Kidney (tissue), 14 donors: Measurements from ENCODE around the gene GRB14. TPM values are rescaled to one million over a fixed set of nuclear protein-coding genes. Genes with fewer than 3 reads are reported as not detected.

Experiments
- DNase-seq, 5 donors: peaks; one replicate each; pipeline ENCODE4 v3.0.0-alpha.2; 2013 to 2020
- FAIRE-seq: peaks from 2 replicates; lab custom pipeline; 2012; peaks lifted over from hg19 to GRCh38; lab: Jason Lieb, UNC
- H3K27ac ChIP-seq, 2 donors: one replicate each; pipeline ENCODE4 v1.7.0; 2013; ENCODE audit warnings: low read depth in 2 of 2, low read length in 2 of 2, inconsistent platforms in 1 of 2
- H3K27me3 ChIP-seq: one replicate; pipeline ENCODE4 v1.7.1; 2013; ENCODE audit warnings: low read length, inconsistent platforms; ENCODE audit not compliant: control insufficient read depth, insufficient read depth
- H3K36me3 ChIP-seq, 3 donors: one replicate each; pipeline versions ENCODE4 v1.7.0 to v1.7.1; 2013; ENCODE audit warnings: low read length in 3 of 3, control low read depth in 1 of 3, inconsistent platforms in 1 of 3; ENCODE audit not compliant: insufficient read depth in 3 of 3, control insufficient read depth in 2 of 3
- H3K4me1 ChIP-seq, 3 donors: one replicate each; pipeline versions ENCODE4 v1.7.0 to v1.7.1; 2013; ENCODE audit warnings: low read length in 3 of 3, inconsistent platforms in 1 of 3, low read depth in 1 of 3; ENCODE audit not compliant: control insufficient read depth in 2 of 3, insufficient read depth in 2 of 3
- H3K4me3 ChIP-seq, 3 donors: one replicate each; pipeline versions ENCODE4 v1.7.0 to v1.8.1; 2013; ENCODE audit warnings: low read length in 3 of 3, control low read depth in 1 of 3, inconsistent platforms in 1 of 3
- H3K9ac ChIP-seq, 3 donors: one replicate each; pipeline versions ENCODE4 v1.7.0 to v1.7.1; 2013; ENCODE audit warnings: low read length in 3 of 3, control low read depth in 1 of 3, inconsistent platforms in 1 of 3
- H3K9me3 ChIP-seq, 3 donors: one replicate each; pipeline versions ENCODE4 v1.7.0 to v1.7.1; 2013; ENCODE audit warnings: low read length in 3 of 3, control low read depth in 1 of 3, inconsistent platforms in 1 of 3; ENCODE audit not compliant: control insufficient read depth in 2 of 3, insufficient read depth in 1 of 3
- intact Hi-C: fragments of 100-400 bp; cut with DNase I; formaldehyde crosslinking; loops from one replicate; pipeline ENCODE4 v1.11.1; 2022
- polyA plus RNA-seq: library from polyadenylated mRNA; stranded (reverse); fragments of 350-450 nt; fragmentation: Illumina TruSeq; extraction: RNeasy Lipid Tissue Mini Kit (QIAGEN cat#74804); gene quantifications from one replicate; pipeline ENCODE4 v1.2.3, GENCODE V29; 2014; ENCODE audit warnings: low read depth, low replicate concordance; ENCODE audit not compliant: insufficient read depth
- total RNA-seq: library from RNA; stranded (reverse); fragmentation: NEBNext Ultra II Directional; extraction: Animal tissue kit (Norgen Biotek cat#: 25700); gene quantifications from one replicate; pipeline ENCODE4 v1.2.1, GENCODE V29; 2021
- TF ChIP-seq, protein P1 (sequence below): IDR thresholded peaks from 3 replicates; pipeline ENCODE4 v1.5.1; 2012; ENCODE audit warnings: mild to moderate bottlenecking, moderate library complexity, borderline replicate concordance; ENCODE audit not compliant: insufficient read depth; ENCODE audit errors: extremely low read depth
- donor health status: control.
- donor health status: control.
- donor health status: control.
- donor health status: control.
- donor health status: control.
- donor health status: DM: yes; HTN: yes; CAD: no.
- donor health status: Normal renal cell carcinoma (clear cell type).

GRB14 gene
- total and polyA plus RNA-seq, 2 donors from 2014 or later, result 41.7 to 71.3 TPM

DNA sequence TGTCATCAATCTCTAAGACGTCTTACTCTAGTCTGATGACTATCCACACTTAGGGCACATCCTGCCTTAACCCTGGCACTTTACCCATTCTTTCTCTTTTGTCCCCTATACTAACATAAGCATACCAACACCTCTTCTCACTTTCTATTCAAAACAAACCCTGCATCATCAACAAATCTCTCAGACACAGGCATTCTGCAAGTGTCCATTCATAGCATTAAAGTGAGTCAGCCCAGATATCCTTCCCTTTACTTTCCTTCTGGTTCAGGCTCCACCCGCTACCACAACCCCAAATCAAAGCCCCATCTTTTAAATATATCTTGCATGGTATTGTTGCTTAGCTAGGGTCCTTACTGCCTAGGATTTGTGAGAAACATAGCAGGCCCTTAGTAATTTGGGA lies 3.8 kb downstream of the GRB14 start:
- Histone ChIP-seq H3K27me3 (no peaks in the 10 kb centered on the region), H3K27ac (no peak overlapping the region), H3K4me3 (no peak overlapping the region), H3K36me3 (no peaks in the 10 kb centered on the region), H3K9me3 (no peaks in the 10 kb centered on the region), H3K4me1 (no peaks in the 10 kb centered on the region), H3K9ac (no peak overlapping the region)
- no peak for DNase-seq
- intact Hi-C loops, result no loop called here
- FAIRE-seq, result no peak
- TF ChIP-seq, protein P1, sequence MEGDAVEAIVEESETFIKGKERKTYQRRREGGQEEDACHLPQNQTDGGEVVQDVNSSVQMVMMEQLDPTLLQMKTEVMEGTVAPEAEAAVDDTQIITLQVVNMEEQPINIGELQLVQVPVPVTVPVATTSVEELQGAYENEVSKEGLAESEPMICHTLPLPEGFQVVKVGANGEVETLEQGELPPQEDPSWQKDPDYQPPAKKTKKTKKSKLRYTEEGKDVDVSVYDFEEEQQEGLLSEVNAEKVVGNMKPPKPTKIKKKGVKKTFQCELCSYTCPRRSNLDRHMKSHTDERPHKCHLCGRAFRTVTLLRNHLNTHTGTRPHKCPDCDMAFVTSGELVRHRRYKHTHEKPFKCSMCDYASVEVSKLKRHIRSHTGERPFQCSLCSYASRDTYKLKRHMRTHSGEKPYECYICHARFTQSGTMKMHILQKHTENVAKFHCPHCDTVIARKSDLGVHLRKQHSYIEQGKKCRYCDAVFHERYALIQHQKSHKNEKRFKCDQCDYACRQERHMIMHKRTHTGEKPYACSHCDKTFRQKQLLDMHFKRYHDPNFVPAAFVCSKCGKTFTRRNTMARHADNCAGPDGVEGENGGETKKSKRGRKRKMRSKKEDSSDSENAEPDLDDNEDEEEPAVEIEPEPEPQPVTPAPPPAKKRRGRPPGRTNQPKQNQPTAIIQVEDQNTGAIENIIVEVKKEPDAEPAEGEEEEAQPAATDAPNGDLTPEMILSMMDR, result no peak

DNA sequence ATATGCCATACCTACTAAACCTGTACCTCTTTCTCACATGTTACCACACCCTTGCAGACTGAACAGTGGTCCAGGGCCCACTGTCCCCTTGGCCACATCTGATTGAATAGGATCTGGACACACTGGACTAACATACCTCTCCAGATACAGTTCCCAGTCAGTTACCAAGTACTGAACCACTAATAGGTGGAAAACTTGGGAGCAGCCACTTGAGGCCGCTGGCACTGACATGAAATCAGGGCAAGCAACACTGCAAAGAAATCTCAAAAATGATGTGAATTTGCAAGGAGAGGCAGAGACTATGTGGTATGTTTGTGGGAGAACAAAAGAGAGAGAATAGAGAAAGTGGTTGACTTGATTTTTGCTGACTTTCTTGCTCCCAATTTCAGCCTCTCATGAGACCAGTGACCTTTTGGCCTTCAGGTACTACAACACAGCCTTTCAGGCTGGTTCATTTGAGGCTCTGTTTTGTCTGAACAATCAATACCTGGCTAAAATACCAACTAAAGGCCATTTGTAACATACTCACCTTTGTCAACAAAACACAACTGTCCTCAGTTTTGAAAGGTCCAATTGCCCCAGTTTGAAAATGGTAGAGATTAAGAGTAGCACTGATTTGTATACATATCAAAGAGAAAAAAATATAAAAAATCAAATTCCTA lies 7.8 kb downstream of the GRB14 start:
- no peaks in the 10 kb centered on the region for H3K27me3 ChIP-seq
- H3K4me1 ChIP-seq, result no peaks in the 10 kb centered on the region
- FAIRE-seq (no peak), DNase-seq (no peak)
- H3K27ac ChIP-seq, result no peak overlapping the region
- intact Hi-C loops, result no loop called here
- TF ChIP-seq, protein P1, result no peak
- no peaks in the 10 kb centered on the region for H3K9me3 ChIP-seq
- no peaks in the 10 kb centered on the region for H3K36me3 ChIP-seq
- H3K4me3 ChIP-seq, result no peak overlapping the region
- no peak overlapping the region for H3K9ac ChIP-seq

DNA sequence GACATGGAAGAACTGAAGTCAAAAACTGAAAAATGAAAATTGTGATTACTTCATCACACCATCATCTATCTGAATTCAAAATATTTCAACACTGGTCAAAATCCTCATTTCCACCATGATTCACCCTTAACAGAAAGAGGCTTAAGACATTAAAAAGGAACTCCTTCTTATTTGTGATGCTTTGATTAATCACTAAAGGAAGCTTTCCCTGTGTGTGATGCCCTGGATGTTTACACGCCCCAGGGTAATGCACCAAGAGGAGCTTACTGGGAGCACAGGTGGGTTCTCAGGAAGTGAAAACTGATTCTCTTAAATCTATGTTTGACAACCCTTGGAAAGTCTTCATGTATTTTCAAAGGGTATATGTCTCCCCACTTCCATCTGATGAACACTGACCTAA lies 11.5 kb downstream of the GRB14 start:
- Histone ChIP-seq H3K27ac (no peak overlapping the region), H3K9me3 (no peaks in the 10 kb centered on the region), H3K4me1 (no peaks in the 10 kb centered on the region), H3K27me3 (no peaks in the 10 kb centered on the region), H3K9ac (no peak overlapping the region), H3K36me3 (no peaks in the 10 kb centered on the region), H3K4me3 (no peak overlapping the region)
- no peak for FAIRE-seq
- TF ChIP-seq, protein P1, result no peak
- no peak for DNase-seq
- intact Hi-C loops, result no loop called here

DNA sequence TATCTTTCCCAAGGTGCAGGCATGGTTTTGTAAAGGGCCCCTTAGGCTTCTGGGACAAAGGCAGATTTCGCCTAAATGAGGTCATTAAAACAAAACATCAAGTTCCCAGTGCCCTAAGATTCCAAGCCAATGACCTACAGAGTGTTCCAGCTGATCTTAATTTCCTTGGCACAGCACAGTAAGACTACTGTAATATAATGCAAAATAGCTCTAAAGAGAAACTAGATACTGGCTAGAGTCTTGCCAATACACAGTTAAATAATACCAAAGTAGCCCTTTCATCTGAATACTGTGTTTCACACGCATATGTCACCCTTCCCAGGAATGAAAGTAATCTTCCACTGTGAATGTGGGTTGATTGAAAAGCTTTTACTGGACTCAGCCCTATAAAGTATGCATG lies 14.7 kb downstream of the GRB14 start:
- H3K4me3 ChIP-seq, result no peak overlapping the region
- no peaks in the 10 kb centered on the region for H3K36me3 ChIP-seq
- no peaks in the 10 kb centered on the region for H3K4me1 ChIP-seq
- intact Hi-C loops, result no loop called here
- H3K27me3 ChIP-seq, result no peaks in the 10 kb centered on the region
- no peak for DNase-seq
- H3K9me3 ChIP-seq, result no peaks in the 10 kb centered on the region
- no peak for FAIRE-seq
- H3K9ac ChIP-seq, result no peak overlapping the region
- H3K27ac ChIP-seq, result no peak overlapping the region
- TF ChIP-seq, protein P1, result no peak
